H1 (cell line): ENCODE data around the gene EBPL. TPM values are rescaled to one million over a fixed set of nuclear protein-coding genes. Genes with fewer than 3 reads are reported as not detected.

Experiments used
- CBX8 ChIP-seq: fragments of 300-800, 300-1000 bp; sonication (generic); IDR thresholded peaks from 2 replicates; pipeline ENCODE4 v1.7.1; 2016; ENCODE audit warnings: low read depth, low read length, borderline replicate concordance
- CREB1 ChIP-seq: IDR thresholded peaks from 2 replicates; pipeline ENCODE4 v1.6.1; 2012; ENCODE audit warnings: inconsistent platforms
- CTCF ChIP-seq, 3 experiments: IDR thresholded peaks; 1 replicate in 2 of 3; 2 replicates in 1 of 3; pipeline versions ENCODE4 v1.5.1 to v1.6.1; 2011; ENCODE audit warnings: low read length in 3 of 3, mild to moderate bottlenecking in 3 of 3, inconsistent platforms in 2 of 3, low read depth in 1 of 3, moderate library complexity in 1 of 3; ENCODE audit not compliant: insufficient read depth in 1 of 3; ENCODE audit errors: control extremely low read depth in 1 of 3
- POU5F1 ChIP-seq: IDR thresholded peaks from 2 replicates; pipeline ENCODE4 v1.6.1; 2011; ENCODE audit warnings: low read depth, mild to moderate bottlenecking, low read length, moderate library complexity
- RNF2 ChIP-seq: fragments of 200-900, 300-1000 bp; sonication (generic); IDR thresholded peaks from 2 replicates; pipeline ENCODE4 v1.7.1; 2016; ENCODE audit warnings: borderline replicate concordance, low read depth, mild to moderate bottlenecking, antibody characterized with exemption, low read length; ENCODE audit not compliant: poor library complexity, severe bottlenecking; ENCODE audit errors: missing control alignments
- SIN3A ChIP-seq, 2 experiments: IDR thresholded peaks in 1 of 2; conservative IDR thresholded peaks in 1 of 2; 2 replicates each; pipeline ENCODE4 v1.6.1; 2011 to 2012; ENCODE audit warnings: low read length in 2 of 2, improper control_type of control experiment in 1 of 2, low read depth in 1 of 2, mild to moderate bottlenecking in 1 of 2
- SIX5 ChIP-seq: IDR thresholded peaks from 2 replicates; pipeline ENCODE4 v1.6.1; 2011; ENCODE audit warnings: mild to moderate bottlenecking, low read depth, low read length
- YY1 ChIP-seq: IDR thresholded peaks from 2 replicates; pipeline ENCODE4 v1.6.1; 2011; ENCODE audit warnings: low read depth, mild to moderate bottlenecking, low read length
- polyA plus RNA-seq, 7 experiments: library from polyadenylated mRNA; depleted of rRNA in 3 of 7; stranded (reverse) in 5 of 7; unstranded in 2 of 7; fragments of >200 nt in 5 of 7; fragments of 200-250 nt in 2 of 7; gene quantifications; 1 replicate in 5 of 7; 2 replicates in 1 of 7; 4 replicates in 1 of 7; pipeline versions ENCODE4 v1.2.1 to v1.2.3, GENCODE V29; 2011 to 2013; ENCODE audit warnings: missing spikeins in 2 of 7, mixed read lengths in 2 of 7
- total RNA-seq: library from RNA; stranded (reverse); fragmentation: NEBNext Ultra II Directional; extraction: Animal tissue kit (Norgen Biotek cat#: 25700); gene quantifications from 2 replicates; pipeline ENCODE4 v1.2.1, GENCODE V29; 2021

EBPL gene
- total and polyA plus RNA-seq, 2 of the 8 experiments (the other 6 are each of a cell fraction or from before 2014, with no cell fraction given): 130 to 204 TPM

DNA sequence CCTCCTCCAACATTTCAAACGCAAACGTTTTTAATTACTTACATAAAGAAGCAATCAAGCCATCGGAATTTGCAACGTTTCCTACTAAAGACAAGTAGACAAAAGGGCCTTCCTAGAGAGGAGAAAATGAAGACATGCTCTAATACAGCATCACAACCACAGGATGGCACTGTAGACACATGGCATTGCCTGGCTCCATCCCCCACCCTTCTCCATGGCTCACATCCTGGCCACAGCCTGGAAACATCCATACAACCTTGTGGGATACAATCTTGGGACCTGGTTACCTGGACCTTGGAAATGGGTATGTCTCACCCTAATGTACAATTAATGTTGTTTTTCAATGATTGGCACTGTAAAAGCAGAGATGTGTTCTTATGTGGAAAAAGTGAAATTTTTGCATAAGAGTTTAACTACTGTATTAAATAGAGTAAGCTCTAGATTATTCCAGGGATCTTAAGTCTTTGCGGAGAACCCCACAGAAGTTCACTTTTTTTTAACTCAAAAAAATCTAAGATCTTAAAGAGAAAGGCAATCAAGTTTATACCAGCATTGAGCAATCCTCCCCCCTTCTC is 21.5 kb downstream of the EBPL start (continued):
- TF ChIP-seq CBX8 (no peak), SIN3A (conservative IDR thresholded peaks at IDR 0.05 in 1 of 2, IDR thresholded peaks at IDR 0.05 in 1 of 2; ENCODE audit: low read depth in 1 of 2, low read length in 2 of 2) (0 out of 4 replicates have a peak, but pooled peaks of 1 of the 2 experiments have one; percentile 31), YY1 (0 out of 2 replicates have a peak, but pooled peaks have one; percentile 40), POU5F1 (no peak), SIX5 (no peak), CREB1 (no peak), CTCF (IDR thresholded peaks at IDR 0.05; ENCODE audit: control extremely low read depth in 1 of 3, insufficient read depth in 1 of 3, low read depth in 1 of 3, low read length in 3 of 3) (peak; percentile 75 to 88 (median 84)), RNF2 (no peak)
